Activated CD8-positive, alpha-beta memory T cell treated with anti-CD3 and anti-CD28 coated beads, Interleukin-2, amount 50 U/mL, for 24 hours (primary cell): Measurements from ENCODE around the gene CMTM1.

ENCODE experiments used
- DNase-seq: peaks from one replicate; pipeline ENCODE4 v3.0.0-alpha.2; 2020; ENCODE audit errors: extremely low read depth

Gene CMTM1

DNA sequence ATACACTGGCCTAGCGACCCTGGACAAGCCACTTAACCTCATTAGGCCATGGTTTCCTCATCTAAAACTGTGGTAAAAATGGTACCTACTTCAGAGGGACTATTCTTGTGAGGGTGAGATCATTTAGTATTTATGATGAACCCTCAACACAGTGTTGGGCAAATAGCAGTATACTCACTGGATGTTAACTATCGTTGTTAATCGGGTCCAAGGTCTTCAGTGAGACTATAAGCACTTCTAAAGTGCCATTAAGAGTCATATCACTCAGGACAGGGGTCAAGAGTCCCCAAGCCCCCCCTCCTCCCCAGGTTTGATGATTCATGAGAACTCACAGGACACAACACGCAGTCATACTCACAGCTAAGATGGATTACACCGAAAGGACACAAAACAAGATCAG is 27.3 kb upstream of the CMTM1 start:
- no peak for DNase-seq

DNA sequence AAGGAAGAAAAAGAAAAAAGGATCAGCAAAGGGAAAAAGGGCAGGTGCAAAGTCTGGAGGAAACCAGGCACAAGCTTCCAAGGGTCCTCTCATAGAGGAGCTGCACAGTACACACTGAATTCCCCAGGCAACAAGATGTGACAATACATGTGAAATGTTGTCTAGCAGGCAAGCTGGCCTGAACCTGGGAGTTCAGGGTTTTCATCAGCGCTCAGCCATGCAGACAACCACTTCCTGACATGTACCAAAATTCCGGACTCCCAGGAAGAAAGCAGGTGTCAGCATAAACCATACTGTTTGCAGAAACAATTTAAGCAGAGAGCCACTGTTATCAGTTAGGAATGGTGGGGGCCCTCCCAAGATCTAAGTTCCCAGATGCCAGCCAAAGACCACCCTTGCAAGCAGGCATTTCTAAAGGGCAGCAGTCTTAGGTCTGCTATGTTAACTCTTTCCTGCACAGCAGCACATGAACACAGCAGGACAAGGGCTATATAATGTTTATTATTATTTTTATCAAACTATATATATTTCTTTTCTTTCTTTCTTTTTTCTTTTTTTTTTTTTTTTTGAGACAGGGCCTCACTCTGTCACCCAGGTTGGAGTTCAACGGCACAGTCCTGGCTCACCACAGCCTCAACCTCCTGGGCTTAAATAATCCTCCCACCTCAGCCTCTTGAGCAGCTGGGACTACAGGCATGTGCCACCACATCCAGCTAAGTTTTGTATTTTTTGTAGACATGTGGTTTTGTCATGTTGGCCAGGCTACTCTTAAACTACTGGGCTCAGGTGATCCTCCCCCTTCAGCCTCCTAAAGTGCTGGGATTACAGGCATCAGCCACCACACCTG is 26.4 kb upstream of the CMTM1 start:
- no peak for DNase-seq

DNA sequence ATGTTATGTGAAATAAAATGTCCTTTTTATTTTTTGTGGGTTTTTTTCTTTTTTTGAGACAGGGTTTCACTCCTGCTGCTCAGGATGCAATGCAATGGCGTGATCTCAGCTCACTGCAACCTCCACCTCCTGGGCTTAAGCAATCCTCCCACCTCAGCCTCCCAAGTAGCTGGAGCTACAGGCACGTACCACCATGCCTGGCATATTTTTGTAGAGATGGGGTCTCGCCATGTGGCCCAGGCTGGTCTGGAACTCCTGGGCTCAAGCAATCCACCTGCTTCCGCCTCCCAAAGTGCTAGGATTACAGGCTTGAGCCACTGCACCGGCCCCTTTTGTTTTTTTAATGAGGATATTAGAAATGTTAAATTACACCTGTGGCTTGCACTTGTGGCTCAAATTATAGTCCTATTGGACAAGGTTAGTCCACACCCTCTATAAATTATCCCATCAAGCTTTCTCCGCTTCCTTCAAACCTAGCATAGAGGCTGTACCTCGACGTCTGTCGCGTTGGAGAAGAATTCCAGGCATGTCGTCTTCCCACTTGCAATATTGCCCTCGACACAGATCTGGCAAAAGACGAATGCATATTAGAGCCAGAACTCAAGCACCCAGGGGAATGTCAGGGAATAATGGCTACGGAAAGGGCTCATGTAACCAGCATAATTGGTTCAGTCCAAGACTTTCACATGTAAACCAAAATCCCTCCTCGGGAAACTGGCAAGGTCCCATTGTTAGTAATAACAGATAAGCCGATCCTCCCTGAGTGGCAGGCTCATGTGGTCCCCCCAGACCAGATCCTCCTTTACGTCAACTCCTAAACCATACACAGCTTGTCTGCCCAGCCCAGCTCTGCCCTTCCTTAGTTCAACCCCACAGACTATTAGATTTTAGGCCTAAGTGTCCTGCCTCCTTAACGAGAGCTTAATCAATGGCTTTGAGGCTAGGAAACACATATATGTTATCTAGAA is 24.6 kb upstream of the CMTM1 start:
- DNase-seq: no peak

DNA sequence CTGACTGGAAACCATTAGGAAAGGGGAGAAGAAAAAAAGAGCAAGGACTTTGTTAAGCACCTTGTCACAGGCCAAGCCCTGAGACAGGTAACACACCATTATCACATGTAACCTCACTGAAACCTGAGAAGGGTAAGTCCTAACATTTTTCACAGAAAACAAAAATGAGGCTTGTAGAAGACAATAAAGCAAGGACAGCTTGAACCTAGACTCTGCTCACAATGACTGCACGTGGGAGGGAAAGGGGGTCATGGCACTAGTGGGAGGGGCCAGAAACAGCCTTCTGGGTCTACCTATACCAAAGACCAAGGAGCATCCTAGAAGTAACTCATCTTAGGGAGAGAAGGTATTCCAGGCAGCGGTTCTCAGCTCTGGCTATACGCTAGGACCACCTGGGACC is 23.8 kb upstream of the CMTM1 start:
- no peak for DNase-seq

DNA sequence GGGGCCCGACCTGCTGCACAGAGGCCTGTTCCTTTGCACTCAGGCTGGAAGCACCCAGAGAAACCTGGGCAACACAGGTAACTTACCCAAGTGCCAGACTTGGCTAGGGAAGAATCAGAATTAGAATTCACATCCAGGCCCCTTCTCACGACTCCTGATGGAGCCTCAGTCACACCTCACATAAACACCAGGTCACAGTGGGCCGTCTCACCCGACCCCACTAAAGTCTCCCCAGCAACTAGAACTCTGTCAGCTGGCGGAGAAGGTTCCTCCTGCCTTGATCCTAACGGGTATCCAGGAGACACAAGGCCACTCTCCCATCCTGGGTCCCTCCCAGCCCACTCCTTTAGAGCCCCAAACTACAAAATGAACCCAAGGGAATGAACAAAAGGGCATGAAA is 22.7 kb upstream of the CMTM1 start:
- DNase-seq: no peak

DNA sequence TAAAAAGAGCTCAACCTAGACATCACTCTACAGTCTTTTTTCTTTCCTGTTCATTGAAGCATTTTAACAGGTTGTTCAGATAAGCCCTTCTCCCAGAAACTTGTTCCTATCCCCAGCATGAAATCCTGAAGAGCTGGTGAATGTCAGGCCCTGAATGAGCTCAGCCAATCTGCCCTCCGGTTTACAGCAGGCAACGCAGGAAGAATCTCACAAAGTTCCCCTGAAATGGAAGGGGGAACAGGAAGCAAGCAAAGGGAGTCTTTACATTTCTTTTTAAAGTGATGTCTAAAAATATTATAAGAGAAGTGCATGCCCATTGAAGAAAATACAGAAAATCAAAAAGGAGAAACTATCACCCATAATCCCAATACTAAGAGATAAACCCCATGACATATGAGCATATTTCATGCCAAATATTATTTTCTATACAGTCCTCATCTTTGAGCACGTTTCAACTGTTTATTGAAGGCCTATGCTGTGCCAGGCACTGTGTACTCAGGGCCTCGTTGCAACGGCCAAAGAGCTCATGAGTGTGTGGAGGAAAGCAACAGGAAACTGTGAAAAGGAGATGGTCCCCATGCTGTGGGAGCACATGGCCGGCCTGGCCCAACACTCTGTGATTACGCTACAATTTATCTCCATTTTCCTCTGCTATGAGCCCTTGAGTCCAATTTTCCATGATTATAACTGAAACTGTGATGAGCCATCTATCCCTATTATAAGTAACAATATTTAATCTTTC is 22.1 kb upstream of the CMTM1 start:
- DNase-seq: no peak

DNA sequence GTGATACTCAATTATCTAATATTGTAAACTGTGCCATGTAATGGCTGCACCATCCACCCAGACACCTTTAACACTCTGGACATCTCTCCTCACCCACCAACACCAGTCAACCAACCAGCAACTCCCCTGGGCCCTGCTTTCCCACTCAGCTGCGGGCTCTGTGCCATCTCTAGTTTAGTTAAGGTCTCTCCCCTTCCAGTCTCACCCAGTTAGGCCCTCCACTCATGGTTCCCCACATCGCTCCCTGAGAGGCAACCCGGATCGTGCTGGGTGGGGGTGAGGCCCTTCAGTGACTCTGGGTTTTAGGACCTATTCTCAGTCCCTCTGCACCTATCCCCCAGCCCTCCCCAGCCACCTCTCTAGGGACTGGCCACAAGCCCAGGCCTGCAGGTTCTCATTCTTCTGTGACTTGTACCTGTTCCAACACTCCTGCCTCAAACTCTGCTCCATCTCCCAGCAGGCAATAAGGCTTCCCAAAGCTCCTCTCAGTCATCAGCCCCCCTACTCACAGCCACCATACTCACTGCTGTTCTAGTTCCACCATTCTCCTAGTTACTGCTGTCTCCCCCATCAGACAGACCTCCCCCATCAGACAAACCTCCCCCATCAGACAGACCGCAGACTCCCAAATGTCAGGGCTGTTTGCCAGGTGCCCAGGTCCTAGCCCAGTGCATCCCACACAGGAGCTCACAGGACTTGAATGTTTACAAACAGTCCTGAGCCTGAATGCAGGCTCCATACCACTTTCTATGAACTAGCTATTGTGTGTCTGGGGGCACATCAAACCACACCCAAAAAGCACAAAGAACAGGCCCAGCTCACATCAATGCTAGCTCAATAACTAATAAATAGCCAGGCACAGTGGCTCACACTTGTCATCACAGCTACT is 18.9 kb upstream of the CMTM1 start:
- no peak for DNase-seq

DNA sequence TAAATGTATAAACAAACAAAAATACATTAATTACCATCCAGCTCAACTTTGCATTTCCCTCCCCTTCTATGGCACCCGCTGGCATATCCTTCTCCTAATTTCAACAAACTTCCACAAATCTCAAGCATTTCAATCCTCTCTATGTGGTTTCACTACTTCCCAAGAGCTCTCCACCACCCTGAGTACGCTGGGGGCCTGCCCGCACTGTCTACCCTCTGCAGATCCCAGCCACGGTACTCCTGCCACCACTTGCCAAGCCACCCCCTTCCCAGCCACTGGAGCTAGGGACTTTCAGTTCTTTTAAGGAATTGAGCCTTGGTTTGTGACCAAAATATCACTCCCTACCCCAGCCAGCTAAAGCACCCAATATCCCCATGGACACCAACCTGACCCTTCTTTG is 18.2 kb upstream of the CMTM1 start:
- DNase-seq: no peak

DNA sequence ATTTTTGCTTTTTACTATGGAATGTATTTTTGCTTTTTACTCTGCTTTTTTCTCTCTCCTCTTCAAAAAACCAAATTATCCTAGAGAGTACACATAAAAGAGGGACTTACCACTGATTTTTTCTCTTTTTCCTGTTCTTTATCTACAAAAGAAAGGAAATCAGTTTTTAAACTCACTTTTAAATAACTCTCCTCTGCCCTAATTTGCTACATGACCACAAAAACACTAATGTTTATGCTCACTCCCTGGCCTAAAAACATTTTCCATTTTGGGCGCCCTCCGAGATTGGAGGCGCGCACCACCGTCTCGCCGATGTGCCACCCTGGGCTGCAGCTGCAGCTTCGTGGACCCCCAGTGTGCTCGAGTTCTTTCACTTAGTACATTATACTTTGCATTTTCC is 17.4 kb upstream of the CMTM1 start:
- DNase-seq: no peak

DNA sequence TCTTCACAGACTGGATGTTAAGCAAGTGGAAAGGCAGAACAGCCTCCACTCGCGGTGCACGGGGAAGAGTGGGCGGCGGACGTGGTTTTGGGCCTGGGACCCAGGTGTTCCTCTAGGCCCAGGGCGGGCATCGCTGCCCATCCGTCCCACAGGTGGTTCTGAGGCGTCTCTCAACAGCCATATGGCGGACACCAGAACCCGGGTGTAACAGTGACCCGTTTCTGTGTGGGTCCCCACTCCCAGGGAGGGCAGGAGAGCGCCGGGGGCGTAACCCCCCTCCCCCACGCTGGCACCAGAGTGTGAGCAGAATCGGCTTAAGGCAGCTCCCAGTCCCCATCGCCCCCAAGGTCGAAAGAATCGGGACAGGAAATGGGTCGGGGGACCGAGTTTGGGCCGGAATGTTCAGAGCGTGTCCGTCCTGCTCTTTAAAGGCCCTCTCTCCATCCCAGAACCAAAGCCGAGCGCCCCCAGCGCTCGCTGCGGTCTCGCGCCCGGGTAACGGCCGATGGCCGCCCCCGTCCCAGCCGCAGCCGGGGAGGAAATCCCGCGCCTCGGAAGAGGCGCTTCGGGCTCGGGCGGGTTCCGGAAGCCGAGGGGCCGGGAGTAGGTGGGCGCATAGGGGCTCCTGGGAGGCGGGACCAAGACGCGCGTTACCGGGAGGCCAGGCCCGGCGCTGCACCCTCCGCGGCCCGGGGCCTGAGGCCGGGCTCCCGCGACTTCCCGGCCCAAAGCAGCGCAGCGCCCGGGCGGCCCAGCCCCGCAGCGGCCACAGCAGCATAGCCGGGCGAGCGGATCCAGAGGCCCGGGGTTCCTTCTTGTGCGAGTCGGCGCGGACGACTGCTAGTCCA is 16.7 kb upstream of the CMTM1 start, which contains the start of gene TK2:
Gene TK2 (minus strand): TSS at position 839 of the 848 bp plus-strand sequence. CDS start 61 bp downstream, at position 778.
- peak; percentile 40 for DNase-seq

DNA sequence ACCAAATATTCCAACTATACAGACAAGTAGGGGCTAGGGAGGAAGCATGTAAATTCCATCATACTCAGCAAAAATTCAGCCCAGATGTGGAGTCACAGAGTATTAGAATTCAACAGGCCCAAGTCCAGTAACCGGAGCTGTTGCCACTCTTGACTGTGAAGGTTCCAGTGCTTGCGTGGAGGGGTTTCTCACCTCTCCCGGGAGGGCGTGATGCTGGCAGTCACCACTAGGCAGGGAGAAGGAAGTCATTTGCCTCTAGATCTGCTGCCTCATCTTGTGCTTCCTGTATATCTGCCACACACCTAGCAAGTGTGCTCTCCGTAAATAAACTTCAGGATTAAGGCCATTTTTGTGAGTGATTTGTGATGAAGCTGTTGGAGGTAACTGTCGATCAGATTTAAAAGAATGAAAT is 14.9 kb upstream of the CMTM1 start:
- DNase-seq: no peak

DNA sequence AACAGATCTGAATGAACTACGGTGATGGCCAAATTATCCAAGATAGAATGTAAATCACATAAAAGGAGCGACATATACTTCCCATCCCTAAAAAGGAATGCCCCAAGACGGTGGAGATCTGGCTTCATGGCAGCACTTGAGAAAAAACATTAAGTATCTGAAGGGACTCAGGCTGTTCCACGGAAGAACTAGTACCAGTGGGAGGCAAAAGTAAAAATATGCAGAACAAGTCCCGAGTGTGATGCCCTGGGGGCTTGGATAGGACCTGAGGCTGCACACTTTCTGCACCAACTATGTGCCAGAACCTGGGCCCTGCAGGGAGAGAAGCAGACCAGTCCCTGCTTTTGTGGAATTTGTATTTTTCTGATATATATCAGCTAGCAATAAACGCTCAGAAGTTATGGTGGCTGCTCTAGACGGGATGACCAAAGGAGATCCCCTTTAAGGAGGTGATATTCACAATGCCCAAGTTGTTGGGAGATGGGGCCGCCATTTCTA is 14.4 kb upstream of the CMTM1 start:
- DNase-seq: no peak

DNA sequence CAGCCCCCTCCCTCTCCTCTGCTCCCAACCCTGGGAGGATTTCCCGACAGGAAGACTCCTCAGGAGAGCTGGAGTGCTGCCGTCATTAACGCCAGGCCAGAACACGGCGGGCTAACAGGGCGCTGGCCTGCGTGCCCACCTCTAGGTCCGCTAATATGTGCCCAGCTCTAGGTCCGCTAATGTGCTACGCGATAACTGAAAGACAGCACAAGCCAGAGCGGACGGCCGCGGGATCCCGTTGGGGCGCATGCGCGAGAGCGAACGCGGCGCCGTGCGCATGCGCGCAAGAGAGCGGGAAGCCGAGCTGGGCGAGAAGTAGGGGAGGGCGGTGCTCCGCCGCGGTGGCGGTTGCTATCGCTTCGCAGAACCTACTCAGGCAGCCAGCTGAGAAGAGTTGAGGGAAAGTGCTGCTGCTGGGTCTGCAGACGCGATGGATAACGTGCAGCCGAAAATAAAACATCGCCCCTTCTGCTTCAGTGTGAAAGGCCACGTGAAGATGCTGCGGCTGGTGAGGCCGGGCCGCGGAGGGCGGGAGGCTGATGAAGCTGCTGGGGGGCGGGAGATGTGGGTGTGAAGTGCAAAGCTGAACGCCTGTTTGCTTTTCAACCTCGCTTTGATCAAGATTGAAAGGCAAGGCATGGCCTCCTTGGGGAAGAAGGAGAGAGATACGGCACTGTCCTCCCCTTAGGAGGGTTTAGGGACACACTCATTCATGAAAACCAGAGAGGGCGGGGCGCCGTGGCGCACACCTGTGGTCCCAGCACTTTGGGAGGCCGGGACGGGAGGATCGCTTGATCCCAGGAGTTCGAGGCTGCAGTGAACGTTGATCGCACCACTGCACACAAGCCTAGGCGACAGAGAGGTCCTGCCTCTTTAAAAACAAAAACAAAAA is 13.7 kb upstream of the CMTM1 start, which contains the start of gene CKLF:
Gene CKLF (plus strand): TSS at position 291 of the 892 bp plus-strand sequence. CDS start 140 bp downstream, at position 431.
- peak; percentile 68 for DNase-seq

DNA sequence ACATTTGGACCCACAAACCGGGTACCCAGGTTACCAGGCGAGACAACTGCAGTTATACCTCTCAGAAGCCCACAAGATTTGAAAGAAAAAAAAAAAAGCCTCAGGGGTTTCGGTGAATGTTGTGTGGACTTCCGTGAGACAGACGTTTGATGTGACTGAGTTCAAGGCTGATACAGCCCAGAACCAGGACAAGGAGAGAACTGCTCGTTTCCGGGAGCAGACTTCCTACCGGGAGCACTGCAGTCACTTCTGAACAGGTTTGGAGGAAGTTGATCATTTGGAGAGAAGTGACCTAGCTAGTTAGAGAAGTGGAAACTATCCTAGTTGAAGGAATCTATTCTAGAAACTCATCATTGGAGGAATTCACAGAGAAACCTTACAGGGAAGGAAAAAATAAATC is 13.0 kb upstream of the CMTM1 start:
- DNase-seq: no peak

DNA sequence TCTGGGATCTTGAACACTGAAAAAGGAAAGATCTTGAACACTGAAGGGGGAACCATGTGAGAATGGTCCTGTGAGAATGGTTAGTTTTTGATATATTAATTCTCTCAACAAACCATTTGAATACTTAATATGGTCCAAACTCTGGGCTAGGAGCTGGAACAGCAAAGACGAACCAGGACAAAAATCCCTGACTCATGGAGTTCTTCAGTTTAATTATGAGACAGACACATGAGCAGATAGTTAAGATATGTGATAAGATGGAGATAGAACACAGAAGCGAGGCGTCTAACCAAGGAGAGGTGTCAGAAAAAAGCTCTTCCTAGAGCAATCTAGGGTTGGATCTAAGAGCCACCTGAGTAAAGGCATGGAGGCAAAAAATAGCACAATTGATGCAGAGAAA is 12.2 kb upstream of the CMTM1 start:
- DNase-seq: no peak

DNA sequence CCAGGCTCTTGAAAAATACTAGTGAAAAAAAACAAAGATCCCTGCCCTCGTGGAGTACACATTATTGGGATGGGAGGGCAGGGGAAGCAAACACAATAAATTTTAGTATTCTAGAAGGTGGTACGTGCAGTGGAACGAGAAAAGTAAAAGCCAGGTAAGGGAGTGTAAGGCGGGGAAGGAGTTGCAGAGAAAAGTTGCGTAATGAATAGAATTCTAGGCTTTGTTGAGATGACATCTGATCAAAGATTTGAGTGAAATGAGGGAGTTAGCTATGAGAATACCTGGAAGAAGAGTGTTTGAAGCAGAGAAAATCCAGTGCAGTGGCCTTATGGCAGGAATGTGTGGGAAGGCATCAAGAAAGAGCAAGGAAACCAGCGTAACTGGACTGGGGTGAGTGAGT is 11.7 kb upstream of the CMTM1 start:
- no peak for DNase-seq

DNA sequence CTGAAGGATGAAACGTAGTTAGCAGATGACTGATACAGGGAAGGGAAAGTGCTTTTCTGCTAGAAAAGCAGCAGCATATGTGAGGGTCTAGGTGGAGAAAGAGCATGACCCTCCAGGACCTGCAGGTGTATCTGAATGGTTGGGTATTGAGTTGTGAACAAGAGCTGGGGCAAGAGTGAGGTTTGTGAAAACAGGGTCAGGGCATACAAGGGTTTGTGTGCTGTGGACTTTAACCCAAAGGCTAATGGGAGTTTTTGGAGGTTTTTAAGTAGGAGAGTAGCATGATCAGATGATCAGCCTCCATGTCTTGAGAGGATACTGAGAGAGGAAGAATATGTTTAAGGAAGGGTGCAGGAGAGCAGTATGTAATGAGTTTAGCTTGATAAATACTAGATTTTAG is 6.1 kb upstream of the CMTM1 start:
- no peak for DNase-seq

DNA sequence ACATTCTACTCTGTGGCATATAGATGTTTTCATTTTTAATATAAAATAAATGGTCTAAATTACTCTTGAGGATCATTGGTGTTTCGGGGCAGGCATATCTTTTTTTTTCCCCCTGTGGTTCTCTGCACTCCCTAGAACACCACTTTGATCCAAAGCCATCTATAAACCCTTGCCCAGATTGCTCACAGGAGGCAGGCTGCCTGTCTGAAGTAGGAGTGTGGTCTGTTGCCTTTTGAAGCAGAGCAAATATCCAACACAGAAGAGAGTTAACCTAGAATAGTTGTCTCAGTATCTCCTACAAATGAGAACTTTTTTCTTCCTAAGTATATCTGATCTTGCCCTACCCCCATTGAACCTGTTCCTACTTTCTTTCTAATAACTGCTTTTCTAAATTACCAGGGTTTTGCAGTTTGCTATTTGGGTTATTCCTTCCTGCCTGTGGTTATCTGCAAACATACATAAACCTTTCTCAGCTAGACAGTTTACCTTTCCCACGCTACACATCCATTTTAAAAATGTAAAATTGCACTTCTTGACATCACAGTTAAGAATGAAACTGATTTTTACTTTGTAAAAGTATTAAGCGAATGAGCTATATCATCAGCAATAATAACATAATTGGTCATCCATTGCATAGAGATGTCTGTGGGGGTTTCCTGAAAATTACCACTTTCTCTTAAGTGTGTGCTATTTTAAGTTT is 4.7 kb upstream of the CMTM1 start:
- DNase-seq: no peak
